PC-9 (cell line): ENCODE data around the gene SIGLEC11.
"Not testable (repeated sequence)": the region's sequence is repeated elsewhere in the genome, so short reads cannot be mapped to it uniquely, and the experiment has no call there.

Experiments used
- EZH2 ChIP-seq: fragments of 200-600 bp; sonication (generic); IDR thresholded peaks from 2 replicates; pipeline ENCODE4 v1.8.0; 2017; ENCODE audit warnings: antibody characterized with exemption, low read depth
- TF ChIP-seq, protein P1 (sequence below): fragments of 200-600 bp; sonication (generic); conservative IDR thresholded peaks from 2 replicates; pipeline ENCODE4 v1.6.1; 2017; ENCODE audit warnings: mixed run types, antibody characterized with exemption, mild to moderate bottlenecking, moderate library complexity

- TF ChIP-seq, protein P1, sequence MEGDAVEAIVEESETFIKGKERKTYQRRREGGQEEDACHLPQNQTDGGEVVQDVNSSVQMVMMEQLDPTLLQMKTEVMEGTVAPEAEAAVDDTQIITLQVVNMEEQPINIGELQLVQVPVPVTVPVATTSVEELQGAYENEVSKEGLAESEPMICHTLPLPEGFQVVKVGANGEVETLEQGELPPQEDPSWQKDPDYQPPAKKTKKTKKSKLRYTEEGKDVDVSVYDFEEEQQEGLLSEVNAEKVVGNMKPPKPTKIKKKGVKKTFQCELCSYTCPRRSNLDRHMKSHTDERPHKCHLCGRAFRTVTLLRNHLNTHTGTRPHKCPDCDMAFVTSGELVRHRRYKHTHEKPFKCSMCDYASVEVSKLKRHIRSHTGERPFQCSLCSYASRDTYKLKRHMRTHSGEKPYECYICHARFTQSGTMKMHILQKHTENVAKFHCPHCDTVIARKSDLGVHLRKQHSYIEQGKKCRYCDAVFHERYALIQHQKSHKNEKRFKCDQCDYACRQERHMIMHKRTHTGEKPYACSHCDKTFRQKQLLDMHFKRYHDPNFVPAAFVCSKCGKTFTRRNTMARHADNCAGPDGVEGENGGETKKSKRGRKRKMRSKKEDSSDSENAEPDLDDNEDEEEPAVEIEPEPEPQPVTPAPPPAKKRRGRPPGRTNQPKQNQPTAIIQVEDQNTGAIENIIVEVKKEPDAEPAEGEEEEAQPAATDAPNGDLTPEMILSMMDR, result not testable (repeated sequence)
- TF ChIP-seq EZH2, result not testable (repeated sequence)
Measured at GRCh38 chr19:49959892-49960291, 1.1 kb downstream of the SIGLEC11 start.
